Progenitor cell of endocrine pancreas (in vitro differentiated cells): ENCODE measurements around the gene CENPS. TPM values are rescaled to one million over a fixed set of nuclear protein-coding genes. Genes with fewer than 3 reads are reported as not detected.
"Not testable (repeated sequence)": the region's sequence is repeated elsewhere in the genome, so short reads cannot be mapped to it uniquely, and the experiment has no call there.

ENCODE experiments used
- DNase-seq: peaks from one replicate; pipeline ENCODE4 v3.0.0; 2021; ENCODE audit warnings: low spot score; ENCODE audit not compliant: unreplicated experiment
- H3K27ac Mint-ChIP-seq: 2 replicates; pipeline ENCODE4 v1.8.0; 2021; ENCODE audit warnings: mild to moderate bottlenecking, moderate library complexity, mixed read lengths
- H3K27me3 Mint-ChIP-seq: 2 replicates; pipeline ENCODE4 v1.8.0; 2021; ENCODE audit warnings: mixed read lengths
- H3K36me3 Mint-ChIP-seq: 2 replicates; pipeline ENCODE4 v1.8.0; 2022; ENCODE audit warnings: mixed read lengths; ENCODE audit not compliant: insufficient read depth
- H3K4me1 Mint-ChIP-seq: 2 replicates; pipeline ENCODE4 v1.8.0; 2021; ENCODE audit warnings: low read depth, mixed read lengths
- H3K4me3 Mint-ChIP-seq: 2 replicates; pipeline ENCODE4 v1.8.0; 2021; ENCODE audit warnings: low read depth, mild to moderate bottlenecking, moderate library complexity, mixed read lengths
- H3K9me3 Mint-ChIP-seq: 2 replicates; pipeline ENCODE4 v1.8.0; 2021; ENCODE audit warnings: low read depth, mixed read lengths
- CTCF ChIP-seq: fragments of 200-600 bp; sonication (generic); IDR thresholded peaks from one replicate; pipeline ENCODE4 v1.5.0; 2021; ENCODE audit warnings: antibody characterized with exemption, mild to moderate bottlenecking; ENCODE audit not compliant: unreplicated experiment
- total RNA-seq: library from RNA; stranded (reverse); gene quantifications from 2 replicates; pipeline ENCODE4 v1.2.1, GENCODE V29; 2021

The CENPS gene
- total RNA-seq, 1 donor from 2014 or later: 22.2 TPM

DNA sequence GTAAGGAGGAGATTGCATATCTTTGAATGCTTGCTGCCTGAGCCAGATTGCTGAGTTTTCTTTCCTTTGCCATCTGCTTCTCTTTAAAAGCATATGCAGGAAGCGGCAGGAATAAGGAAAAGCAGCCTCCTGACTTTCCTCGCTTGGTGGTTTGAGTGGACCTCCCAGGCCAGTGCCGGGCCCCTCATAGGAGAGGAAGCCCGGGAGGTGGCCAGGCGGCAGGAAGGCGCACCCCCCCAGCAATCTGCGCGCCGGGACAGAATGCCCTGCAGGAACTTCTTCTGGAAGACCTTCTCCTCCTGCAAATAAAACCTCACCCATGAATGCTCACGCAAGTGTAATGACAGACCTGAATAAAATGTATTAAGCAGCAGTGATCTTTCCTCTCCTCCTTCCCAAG is 21.1 kb downstream of the CENPS start:
- Mint-ChIP-seq H3K27me3 (peaks cover 4% of the 10 kb centered on the region), H3K36me3 (peaks cover 10% of the 10 kb centered on the region), H3K27ac (no peak overlapping the region), H3K4me1 (no peaks in the 10 kb centered on the region), H3K9me3 (no peaks in the 10 kb centered on the region), H3K4me3 (no peak overlapping the region)
- no peak for DNase-seq
- no peak for TF ChIP-seq CTCF

DNA sequence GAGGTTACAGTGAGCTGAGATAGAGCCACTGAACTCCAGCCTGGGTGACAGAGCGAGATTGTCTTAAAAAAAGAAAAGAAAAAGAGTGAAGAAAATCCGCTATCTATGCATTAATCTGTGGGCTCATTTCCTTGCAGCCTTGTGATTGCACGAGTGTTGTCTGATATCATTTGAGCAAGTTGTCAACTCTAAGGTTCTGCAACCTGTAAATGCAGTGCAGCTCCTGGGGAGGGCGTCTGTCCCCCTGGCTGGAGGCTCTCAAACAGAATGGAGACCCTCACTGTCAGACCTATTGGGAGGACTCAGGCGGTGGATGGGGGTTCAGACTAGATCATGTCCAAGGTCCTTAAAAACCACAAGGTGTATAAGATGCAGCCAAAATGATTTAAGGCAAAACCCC is 25.8 kb downstream of the CENPS start:
- Mint-ChIP-seq H3K9me3 (no peaks in the 10 kb centered on the region), H3K36me3 (peaks cover 8% of the 10 kb centered on the region), H3K4me1 (no peaks in the 10 kb centered on the region), H3K4me3 (no peak overlapping the region), H3K27me3 (peaks cover 2% of the 10 kb centered on the region), H3K27ac (no peak overlapping the region)
- TF ChIP-seq CTCF: no peak
- DNase-seq: no peak

DNA sequence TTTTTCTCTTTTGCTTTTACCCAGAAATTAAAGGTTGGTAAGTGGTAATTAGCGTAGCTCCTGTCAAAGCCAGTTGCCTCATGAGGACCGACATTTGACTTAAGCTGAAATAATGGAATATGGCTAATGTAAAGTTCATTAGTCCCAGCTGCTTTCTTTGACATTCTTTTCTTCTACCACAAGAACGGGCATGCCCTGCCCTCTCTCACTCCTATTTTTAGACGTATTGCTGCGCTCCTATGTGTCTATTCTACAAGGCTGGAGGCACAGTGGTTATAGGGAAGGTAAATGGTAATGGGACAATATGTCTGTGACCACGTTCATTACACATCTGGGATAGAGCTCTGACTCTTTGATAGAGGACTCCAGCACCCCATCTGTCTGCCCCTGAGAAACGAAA is 26.4 kb downstream of the CENPS start:
- Mint-ChIP-seq H3K9me3 (no peaks in the 10 kb centered on the region), H3K4me3 (no peak overlapping the region), H3K4me1 (no peaks in the 10 kb centered on the region), H3K27me3 (no peaks in the 10 kb centered on the region), H3K36me3 (peaks cover 8% of the 10 kb centered on the region), H3K27ac (peak overlapping the region; percentile 74)
- no peak for TF ChIP-seq CTCF
- DNase-seq: no peak

DNA sequence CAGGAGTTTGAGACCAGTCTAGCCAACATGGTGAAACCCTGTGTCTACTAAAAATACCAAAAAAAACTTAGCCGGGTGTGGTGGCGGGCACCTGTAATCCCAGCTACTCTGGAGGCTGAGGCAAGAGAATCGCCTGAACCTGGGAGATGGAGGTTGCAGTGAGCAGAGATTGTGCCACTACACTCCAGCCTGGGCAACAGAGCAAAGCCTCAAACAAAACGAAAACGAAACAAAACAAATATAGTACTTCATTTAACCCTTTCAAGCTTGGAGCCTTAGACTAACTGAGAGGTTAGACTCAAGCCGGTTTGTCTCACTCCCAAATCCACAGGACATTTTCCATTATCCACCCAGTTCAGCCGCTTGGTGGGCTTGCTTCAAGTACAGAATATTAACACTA is 27.2 kb downstream of the CENPS start:
- DNase-seq, H3K4me3 Mint-ChIP-seq, H3K27ac Mint-ChIP-seq, H3K4me1 Mint-ChIP-seq, H3K27me3 Mint-ChIP-seq, H3K9me3 Mint-ChIP-seq, H3K36me3 Mint-ChIP-seq: not testable (repeated sequence)

DNA sequence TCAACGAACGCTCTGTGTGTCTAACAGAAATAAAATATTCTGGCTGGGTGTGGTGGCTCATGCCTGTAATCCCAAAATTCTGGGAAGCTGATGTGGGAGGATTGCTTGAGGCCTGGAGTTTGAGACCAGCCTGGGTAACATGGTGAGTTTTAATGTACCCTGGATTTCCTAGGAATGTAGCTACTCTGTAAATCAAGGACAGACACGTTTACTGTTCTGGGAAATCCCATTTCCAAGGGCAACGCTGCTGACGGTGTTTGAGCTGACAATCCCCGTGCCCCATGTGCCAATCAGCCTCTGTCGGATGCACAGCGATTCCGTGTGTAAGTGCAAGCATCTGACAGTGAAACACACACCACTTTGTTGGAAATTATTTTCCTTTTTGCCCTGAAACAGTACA is 27.6 kb downstream of the CENPS start:
- Mint-ChIP-seq H3K4me1 (no peaks in the 10 kb centered on the region), H3K27me3 (no peaks in the 10 kb centered on the region), H3K36me3 (peaks cover 8% of the 10 kb centered on the region), H3K9me3 (no peaks in the 10 kb centered on the region), H3K4me3 (no peak overlapping the region), H3K27ac (no peak overlapping the region)
- no peak for TF ChIP-seq CTCF
- no peak for DNase-seq

GRCh38 chr1:10459184-10459583 is 29.0 kb downstream of the CENPS start:
- no peaks in the 10 kb centered on the region for H3K27me3 Mint-ChIP-seq
- H3K36me3 Mint-ChIP-seq: peaks cover 13% of the 10 kb centered on the region
- TF ChIP-seq CTCF: no peak
- no peak overlapping the region for H3K27ac Mint-ChIP-seq
- H3K4me3 Mint-ChIP-seq: no peak overlapping the region
- H3K9me3 Mint-ChIP-seq: no peaks in the 10 kb centered on the region
- H3K4me1 Mint-ChIP-seq: no peaks in the 10 kb centered on the region
- DNase-seq: no peak
